ENCODE data around the gene ZNF787.
"Not testable (repeated sequence)": the region's sequence is repeated elsewhere in the genome, so short reads cannot be mapped to it uniquely, and the experiment has no call there.

GRCh38 chr19:56098237-56098636 is 22.9 kb downstream of the ZNF787 start:
- TF ChIP-seq EZH2phosphoT487 (IDR thresholded peaks at IDR 0.05; ENCODE audit: borderline replicate concordance); CTCF (conservative IDR thresholded peaks at IDR 0.05; ENCODE audit: low read length): not testable (repeated sequence)

All from Loucy (cell line).